ENCODE measurements around the gene MAGI3.

Gene MAGI3

DNA sequence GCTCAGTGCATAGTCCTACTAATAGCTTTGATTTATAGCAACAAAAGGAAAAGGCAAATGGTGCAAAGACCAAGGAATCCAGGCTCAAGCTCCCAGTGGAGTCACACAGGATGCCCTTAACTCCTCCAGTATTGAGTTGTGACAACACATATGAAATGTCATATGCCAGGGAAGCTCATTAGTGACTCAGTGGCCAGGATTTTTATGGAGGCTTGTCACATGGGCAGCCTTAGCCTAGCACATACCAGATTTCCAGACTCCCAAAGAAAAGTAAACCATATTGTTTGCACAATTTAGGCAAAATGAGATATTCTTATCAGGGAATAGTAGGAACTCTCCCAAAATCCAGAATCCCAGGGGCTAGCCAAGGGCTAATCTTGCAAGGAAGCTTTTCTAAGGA is 129.2 kb downstream of the MAGI3 start:
- TF ChIP-seq, protein P1, sequence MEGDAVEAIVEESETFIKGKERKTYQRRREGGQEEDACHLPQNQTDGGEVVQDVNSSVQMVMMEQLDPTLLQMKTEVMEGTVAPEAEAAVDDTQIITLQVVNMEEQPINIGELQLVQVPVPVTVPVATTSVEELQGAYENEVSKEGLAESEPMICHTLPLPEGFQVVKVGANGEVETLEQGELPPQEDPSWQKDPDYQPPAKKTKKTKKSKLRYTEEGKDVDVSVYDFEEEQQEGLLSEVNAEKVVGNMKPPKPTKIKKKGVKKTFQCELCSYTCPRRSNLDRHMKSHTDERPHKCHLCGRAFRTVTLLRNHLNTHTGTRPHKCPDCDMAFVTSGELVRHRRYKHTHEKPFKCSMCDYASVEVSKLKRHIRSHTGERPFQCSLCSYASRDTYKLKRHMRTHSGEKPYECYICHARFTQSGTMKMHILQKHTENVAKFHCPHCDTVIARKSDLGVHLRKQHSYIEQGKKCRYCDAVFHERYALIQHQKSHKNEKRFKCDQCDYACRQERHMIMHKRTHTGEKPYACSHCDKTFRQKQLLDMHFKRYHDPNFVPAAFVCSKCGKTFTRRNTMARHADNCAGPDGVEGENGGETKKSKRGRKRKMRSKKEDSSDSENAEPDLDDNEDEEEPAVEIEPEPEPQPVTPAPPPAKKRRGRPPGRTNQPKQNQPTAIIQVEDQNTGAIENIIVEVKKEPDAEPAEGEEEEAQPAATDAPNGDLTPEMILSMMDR (IDR thresholded peaks at IDR 0.05; ENCODE audit: low read depth, low read length), result no peak

DNA sequence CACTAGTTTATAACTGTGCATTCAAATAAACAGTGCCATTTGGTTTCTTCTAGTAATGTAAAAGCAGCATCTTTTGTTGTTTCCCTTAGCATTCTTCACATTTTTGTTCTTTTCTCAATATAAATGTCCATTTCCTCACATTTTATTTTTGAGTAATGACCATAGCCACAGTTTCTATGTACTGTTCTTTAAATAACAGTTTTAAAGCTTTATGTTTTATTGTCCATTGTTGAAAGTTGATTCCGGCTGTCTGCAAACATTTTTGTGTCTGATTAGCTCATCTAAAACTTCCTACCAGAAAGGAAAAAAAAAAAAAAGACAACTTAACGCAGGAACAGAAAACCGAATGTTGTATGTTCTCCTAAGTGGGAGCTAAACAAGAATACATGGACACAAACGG is 139.7 kb downstream of the MAGI3 start:
- no peak overlapping the region for H3K4me3 ChIP-seq (ENCODE audit: low read depth, low read length)
- TF ChIP-seq, protein P1 (IDR thresholded peaks at IDR 0.05; ENCODE audit: low read depth, low read length), result no peak

More for the DNA sequence above, 129.2 kb downstream of the MAGI3 start:
- H3K4me3 ChIP-seq (ENCODE audit: low read depth, low read length), result no peak overlapping the region

DNA sequence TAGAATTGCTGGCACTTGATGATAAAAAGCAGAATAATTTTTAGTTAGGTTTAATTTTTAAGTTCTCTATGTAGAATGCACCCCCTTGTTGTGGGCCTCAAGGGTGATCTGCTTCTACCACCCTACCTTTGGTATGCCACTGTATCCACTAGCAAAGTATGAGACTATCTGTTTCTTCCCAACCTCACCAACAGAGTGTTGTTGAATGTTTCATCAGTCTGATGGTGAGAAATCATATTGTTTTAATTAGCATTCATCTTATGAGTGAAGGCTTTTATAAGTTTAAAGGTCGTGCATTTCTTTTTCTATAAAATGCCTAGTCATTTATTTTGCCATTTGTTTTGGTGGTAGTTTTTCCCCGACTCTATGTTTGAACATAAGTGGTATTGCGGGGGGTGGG is 141.0 kb downstream of the MAGI3 start:
- TF ChIP-seq, protein P1 (IDR thresholded peaks at IDR 0.05; ENCODE audit: low read depth, low read length), result no peak
- H3K4me3 ChIP-seq (ENCODE audit: low read depth, low read length), result no peak overlapping the region

DNA sequence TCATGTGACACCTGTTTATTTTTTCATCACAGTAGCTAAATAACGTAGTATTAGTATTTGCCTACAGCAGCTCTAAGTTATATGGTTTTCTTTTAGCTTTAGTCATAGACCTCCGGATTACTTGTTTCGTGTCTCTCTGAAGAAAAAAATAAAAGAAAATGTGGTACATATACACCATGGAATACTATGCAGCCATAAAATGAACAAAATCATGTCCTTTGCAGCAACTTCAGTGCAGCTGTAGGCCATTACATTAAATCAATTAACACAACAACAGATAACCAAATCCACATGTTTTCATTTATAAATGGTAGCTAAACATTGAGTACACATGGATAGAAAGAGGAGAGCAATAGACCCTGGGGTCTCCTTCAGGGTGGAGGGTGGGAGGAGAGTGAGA is 142.7 kb downstream of the MAGI3 start:
- TF ChIP-seq, protein P1 (IDR thresholded peaks at IDR 0.05; ENCODE audit: low read depth, low read length), result no peak
- H3K4me3 ChIP-seq (ENCODE audit: low read depth, low read length), result no peak overlapping the region

DNA sequence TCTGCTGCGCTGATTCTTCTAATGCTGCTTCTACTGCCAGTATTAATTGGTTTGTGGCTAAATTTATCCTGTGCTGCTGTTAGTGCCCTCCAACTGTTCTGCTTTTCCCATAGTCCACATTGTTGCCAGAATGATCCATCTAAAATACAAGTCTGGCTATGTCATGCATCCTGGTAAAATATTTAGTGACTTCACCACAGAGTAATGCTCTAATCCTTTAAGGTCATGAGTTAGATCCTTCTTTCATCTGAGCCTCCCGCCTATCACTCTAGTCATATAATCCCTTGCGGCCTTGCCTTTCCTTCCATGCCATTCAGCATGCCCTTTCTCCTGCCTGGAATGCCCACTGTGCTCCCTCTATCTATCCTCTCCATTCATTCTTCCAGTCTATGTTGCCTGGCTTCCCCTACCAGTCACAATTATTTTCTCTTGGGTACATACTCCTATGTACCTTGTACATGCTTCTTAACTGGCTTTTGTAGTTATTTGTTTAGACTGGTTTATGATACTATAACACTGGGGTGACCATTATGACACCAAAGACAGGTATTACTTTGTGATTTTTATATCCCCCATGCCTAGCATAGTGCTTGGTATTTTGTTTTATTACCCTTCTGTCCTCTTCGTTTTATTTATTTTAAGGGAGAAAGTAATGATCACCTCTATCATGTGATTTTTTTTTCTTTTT is 144.0 kb downstream of the MAGI3 start:
- H3K4me3 ChIP-seq (ENCODE audit: low read depth, low read length), result no peak overlapping the region
- TF ChIP-seq, protein P1 (IDR thresholded peaks at IDR 0.05; ENCODE audit: low read depth, low read length), result no peak

DNA sequence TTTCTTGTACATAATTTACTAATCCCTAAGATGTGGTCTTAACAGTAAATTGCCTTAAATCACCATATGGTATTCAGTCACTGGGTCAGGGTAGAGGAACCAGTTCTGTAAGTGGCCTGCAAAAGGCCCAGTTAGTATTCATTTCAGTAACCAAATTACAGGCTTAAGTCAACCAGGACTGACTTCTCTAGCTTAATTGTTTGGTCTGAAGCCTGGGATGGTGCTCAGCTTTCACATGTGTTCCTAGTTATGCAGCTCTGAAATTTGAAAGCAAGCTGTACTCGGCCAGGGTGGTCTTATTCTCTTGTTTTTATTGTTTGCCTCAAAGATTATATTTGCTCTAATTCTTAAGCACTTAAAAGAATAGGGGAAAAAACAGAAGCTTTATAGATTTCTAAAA is 144.6 kb downstream of the MAGI3 start:
- no peak overlapping the region for H3K4me3 ChIP-seq (ENCODE audit: low read depth, low read length)
- TF ChIP-seq, protein P1 (IDR thresholded peaks at IDR 0.05; ENCODE audit: low read depth, low read length), result no peak

DNA sequence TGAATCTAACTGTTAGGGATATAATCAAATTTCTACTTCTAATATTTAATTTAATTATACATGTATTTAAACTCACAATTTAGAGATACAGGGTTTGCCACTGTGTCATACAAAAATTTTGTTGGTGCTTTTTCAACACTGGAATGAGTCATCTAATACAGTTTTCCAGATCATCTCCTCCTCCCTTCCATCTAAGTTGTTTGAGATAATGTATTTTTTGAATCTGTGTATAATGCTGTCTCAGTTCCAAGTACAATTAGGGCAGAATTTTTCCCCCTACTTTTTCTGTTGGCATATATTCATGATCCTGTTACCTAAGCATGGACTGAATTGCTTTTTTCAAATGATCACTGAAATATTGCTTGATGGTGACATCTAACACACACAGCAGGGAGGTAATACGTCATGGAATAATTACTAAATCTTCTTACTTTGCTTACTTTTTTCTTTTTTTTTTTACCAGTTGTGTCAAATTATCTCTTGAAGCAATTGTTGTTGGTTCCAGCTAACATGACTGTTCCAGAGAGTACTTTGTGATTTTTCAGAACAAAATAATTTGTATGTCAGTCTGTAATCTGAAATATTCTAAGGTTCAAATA is 146.0 kb downstream of the MAGI3 start:
- H3K4me3 ChIP-seq (ENCODE audit: low read depth, low read length), result no peak overlapping the region
- TF ChIP-seq, protein P1 (IDR thresholded peaks at IDR 0.05; ENCODE audit: low read depth, low read length), result no peak
